ENCODE data around the gene STEEP1.
"Not testable (repeated sequence)": the region's sequence is repeated elsewhere in the genome, so short reads cannot be mapped to it uniquely, and the experiment has no call there.

STEEP1 gene

DNA sequence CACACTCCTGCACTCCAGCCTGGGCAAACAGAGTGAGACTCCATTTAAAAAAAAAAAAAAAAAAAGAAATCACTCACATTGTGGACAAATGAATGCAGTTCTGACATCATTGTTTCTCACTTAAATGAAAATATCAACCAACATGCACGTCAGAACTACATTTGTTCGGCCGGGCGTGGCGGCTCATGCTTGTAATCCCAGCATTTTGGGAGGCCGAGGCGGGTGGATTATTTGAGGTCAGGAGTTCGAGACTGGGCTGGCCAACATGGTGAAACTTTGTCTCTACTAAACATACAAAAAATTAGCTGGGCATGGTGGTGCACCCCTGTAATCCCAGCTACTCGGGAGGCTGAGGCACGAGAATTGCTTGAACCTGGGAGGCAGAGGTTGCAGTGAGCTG, 60.1 kb downstream of the STEEP1 start:
- not testable (repeated sequence) for H3K4me3 Mint-ChIP-seq; H3K36me3 Mint-ChIP-seq (ENCODE audit: low read depth); H3K9me3 Mint-ChIP-seq; H3K27me3 Mint-ChIP-seq; H3K27ac Mint-ChIP-seq
- peaks cover 13% of the 10 kb centered on the region for H3K4me1 Mint-ChIP-seq (ENCODE audit: low read depth)

- H3K27ac Mint-ChIP-seq, result no peak overlapping the region
- H3K9me3 Mint-ChIP-seq, result no peaks in the 10 kb centered on the region
- peaks cover 13% of the 10 kb centered on the region for H3K4me1 Mint-ChIP-seq (ENCODE audit: low read depth)
- H3K4me3 Mint-ChIP-seq, result no peak overlapping the region
- H3K36me3 Mint-ChIP-seq (ENCODE audit: low read depth), result no peaks in the 10 kb centered on the region
- no peaks in the 10 kb centered on the region for H3K27me3 Mint-ChIP-seq
Observed at GRCh38 chrX:119503484-119503861, 61.7 kb downstream of the STEEP1 start.

- Mint-ChIP-seq H3K4me3 (no peak overlapping the region), H3K9me3 (no peaks in the 10 kb centered on the region), H3K4me1 (ENCODE audit: low read depth) (peaks cover 13% of the 10 kb centered on the region), H3K36me3 (ENCODE audit: low read depth) (no peaks in the 10 kb centered on the region), H3K27me3 (no peaks in the 10 kb centered on the region), H3K27ac (peak overlapping the region; percentile 58)
Observed at GRCh38 chrX:119502727-119503483, 62.3 kb downstream of the STEEP1 start.

DNA sequence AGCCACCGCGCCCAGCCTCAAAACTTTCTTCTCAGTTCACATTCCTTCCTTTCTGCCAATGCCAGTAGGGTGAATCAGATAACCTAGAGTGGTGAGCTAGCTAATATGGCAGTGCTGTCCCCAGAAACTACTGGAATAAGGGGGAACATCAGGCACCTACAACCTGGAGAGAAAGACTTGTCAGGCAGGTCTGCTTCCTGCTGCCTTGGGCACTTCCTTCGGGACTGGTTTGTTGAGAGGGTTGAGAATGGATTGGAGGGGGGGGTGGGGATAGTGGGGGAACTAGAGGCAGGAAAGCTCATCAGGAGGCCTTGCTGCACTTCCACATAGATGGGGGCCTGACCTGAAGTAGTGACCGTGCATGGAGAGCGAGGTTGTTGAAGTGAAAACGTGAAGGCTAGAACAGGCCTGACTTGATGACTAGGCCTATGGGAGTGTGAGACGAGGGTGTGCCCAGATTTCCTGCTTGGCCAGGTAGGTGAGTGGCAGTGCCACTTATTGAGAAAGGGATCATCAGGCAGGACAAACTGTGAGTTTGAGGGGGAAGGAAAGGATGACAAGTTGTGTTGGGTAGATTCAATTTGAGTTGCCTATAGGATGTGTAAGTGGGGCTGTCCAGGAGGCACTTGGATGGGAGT, 63.6 kb downstream of the STEEP1 start:
- no peak overlapping the region for H3K4me3 Mint-ChIP-seq

GRCh38 chrX:119500061-119500800, 65.0 kb downstream of the STEEP1 start:
- Mint-ChIP-seq H3K4me3 (no peak overlapping the region), H3K36me3 (ENCODE audit: low read depth) (no peaks in the 10 kb centered on the region), H3K4me1 (ENCODE audit: low read depth) (peaks cover 22% of the 10 kb centered on the region), H3K27me3 (no peaks in the 10 kb centered on the region), H3K9me3 (no peaks in the 10 kb centered on the region), H3K27ac (no peak overlapping the region)

More for the DNA sequence above, 63.6 kb downstream of the STEEP1 start:
- peaks cover 15% of the 10 kb centered on the region for H3K4me1 Mint-ChIP-seq (ENCODE audit: low read depth)
- H3K9me3 Mint-ChIP-seq, result no peaks in the 10 kb centered on the region
- H3K36me3 Mint-ChIP-seq (ENCODE audit: low read depth), result no peaks in the 10 kb centered on the region
- H3K27me3 Mint-ChIP-seq, result no peaks in the 10 kb centered on the region
- no peak overlapping the region for H3K27ac Mint-ChIP-seq

GRCh38 chrX:119497185-119497584, 68.0 kb downstream of the STEEP1 start:
- peaks cover 14% of the 10 kb centered on the region for H3K4me1 Mint-ChIP-seq (ENCODE audit: low read depth)
- no peak overlapping the region for H3K27ac Mint-ChIP-seq
- H3K36me3 Mint-ChIP-seq (ENCODE audit: low read depth), result no peaks in the 10 kb centered on the region
- no peaks in the 10 kb centered on the region for H3K9me3 Mint-ChIP-seq
- H3K27me3 Mint-ChIP-seq, result no peaks in the 10 kb centered on the region
- no peak overlapping the region for H3K4me3 Mint-ChIP-seq

DNA sequence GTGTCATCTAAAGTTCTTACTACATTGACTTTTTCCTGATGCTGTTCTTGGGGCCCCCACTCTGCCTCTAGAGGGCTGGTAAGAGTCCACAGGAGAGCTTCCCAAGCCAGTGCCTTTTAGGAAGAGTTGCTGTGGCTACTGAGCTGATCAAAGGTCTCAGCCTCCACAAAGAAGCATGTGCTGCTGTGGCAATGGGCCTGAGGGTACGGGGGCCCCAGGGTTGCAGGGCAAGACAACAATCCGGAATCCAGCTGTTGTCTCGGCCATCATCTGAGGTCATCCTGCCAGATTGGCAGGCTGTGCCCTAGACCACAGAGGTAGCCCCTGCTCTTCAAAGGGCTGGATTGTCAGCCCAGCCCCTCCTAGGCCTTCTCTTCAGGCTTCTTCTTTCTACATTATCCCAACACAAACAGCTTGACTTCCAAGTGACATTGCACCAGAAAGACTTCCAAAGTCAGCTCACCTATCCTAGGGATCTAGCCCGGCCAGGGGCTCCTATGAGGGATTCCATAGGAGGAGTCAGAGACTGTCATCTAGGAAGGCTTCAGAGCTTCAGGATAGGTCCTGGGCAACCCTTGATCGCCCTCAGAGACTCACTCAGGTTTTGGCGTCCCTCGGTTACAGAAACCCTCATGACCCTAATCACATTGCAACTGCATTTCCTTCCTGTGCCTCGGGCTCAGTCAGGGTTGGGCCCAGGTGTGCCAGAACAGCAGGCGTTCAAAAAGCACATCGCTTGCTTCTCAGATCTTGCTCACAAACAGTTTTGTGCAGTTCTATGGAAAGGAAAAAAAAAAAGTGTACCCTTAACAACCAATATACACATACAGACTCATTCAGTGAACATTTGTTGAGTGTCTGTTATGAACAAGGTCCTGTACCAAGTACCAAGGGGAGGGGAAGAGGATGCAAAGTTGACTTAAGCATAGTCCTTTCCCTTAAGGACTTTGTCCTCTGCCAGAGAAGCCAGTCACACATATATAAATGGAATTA, 69.2 kb downstream of the STEEP1 start:
- H3K4me3 Mint-ChIP-seq, result no peak overlapping the region
- H3K27me3 Mint-ChIP-seq, result no peaks in the 10 kb centered on the region
- no peaks in the 10 kb centered on the region for H3K36me3 Mint-ChIP-seq (ENCODE audit: low read depth)
- no peak overlapping the region for H3K27ac Mint-ChIP-seq
- no peaks in the 10 kb centered on the region for H3K9me3 Mint-ChIP-seq
- peaks cover 9% of the 10 kb centered on the region for H3K4me1 Mint-ChIP-seq (ENCODE audit: low read depth)

DNA sequence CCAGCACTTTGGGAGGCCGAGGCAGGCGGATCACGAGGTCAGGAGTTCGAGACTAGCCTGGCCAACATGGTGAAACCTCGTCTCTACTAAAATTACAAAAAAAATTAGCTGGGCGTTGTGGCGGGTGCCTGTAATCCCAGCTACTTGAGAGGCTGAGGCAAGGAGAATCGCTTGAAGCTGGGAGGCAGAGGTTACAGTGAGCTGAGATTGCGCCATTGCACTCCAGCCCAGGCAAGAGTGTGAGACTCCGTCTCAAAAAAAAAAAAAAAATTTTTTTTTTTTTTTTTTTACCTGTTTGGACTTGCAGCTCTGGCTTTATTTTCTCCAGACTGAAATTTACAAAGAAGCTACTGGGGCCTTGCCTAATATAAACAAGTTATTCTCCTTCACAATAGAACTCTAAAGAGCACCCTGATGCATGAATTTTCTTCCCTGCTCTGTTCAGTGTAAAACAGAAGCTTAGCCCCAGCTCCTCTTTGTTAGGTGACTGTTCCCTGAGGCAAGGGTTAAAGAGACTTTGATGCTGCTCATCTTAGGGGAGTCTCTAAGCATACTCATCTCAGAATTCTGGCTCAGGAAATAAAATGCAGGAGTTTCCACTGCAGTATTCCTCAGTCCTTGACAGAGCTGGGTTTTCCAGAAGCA, 71.2 kb downstream of the STEEP1 start:
- H3K4me3 Mint-ChIP-seq; H3K36me3 Mint-ChIP-seq (ENCODE audit: low read depth); H3K4me1 Mint-ChIP-seq (ENCODE audit: low read depth); H3K27me3 Mint-ChIP-seq; H3K9me3 Mint-ChIP-seq; H3K27ac Mint-ChIP-seq: not testable (repeated sequence)

DNA sequence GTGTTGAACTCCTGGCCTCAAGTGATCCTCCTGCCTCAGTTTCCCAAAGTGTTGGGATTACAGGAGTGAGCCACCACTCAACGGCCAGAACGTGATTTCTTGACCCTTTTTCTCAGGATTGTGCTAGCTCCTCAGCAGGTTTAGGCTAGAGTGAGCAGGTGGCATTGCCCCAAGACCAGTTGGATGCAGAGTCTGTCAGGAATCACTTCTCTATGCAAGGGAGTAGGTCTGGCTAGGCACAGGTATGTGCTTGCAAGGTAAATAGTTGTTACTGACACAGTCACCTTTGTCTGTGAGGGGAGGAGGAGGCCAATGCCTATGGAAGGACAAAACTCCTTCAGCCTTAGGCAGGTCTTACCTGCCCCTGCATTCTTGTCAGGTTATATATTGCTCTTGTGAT, 72.7 kb downstream of the STEEP1 start:
- Mint-ChIP-seq H3K27me3 (no peaks in the 10 kb centered on the region), H3K27ac (no peak overlapping the region), H3K9me3 (no peaks in the 10 kb centered on the region), H3K4me1 (ENCODE audit: low read depth) (peaks cover 9% of the 10 kb centered on the region), H3K4me3 (no peak overlapping the region), H3K36me3 (ENCODE audit: low read depth) (no peaks in the 10 kb centered on the region)

GRCh38 chrX:119489212-119490074, 75.8 kb downstream of the STEEP1 start:
- Mint-ChIP-seq H3K4me3 (no peak overlapping the region), H3K4me1 (ENCODE audit: low read depth) (no peaks in the 10 kb centered on the region), H3K36me3 (ENCODE audit: low read depth) (no peaks in the 10 kb centered on the region), H3K9me3 (no peaks in the 10 kb centered on the region), H3K27ac (no peak overlapping the region), H3K27me3 (no peaks in the 10 kb centered on the region)

DNA sequence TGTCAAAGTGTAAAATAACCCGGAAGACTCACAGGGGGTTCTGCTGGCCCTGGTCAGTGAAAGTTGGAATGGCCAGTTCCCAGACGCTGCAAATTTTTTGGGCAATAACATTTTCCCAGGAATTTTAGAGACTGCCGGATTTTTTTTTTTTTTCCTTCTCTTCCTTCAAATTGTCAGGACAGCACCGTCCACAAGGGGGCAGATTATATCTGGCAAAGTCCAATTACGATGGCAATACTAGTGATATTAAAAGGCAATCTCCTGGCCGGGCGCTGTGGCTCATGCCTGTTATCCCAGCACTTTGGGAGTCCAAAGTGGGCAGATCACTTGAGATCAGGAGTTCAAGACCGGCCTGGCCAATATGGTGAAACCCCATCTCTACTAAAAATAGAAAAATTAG, 76.5 kb downstream of the STEEP1 start:
- Mint-ChIP-seq H3K4me1 (ENCODE audit: low read depth) (no peaks in the 10 kb centered on the region), H3K36me3 (ENCODE audit: low read depth) (no peaks in the 10 kb centered on the region), H3K27ac (no peak overlapping the region), H3K27me3 (no peaks in the 10 kb centered on the region), H3K4me3 (no peak overlapping the region), H3K9me3 (no peaks in the 10 kb centered on the region)
